Activated CD8-positive, alpha-beta memory T cell treated with anti-CD3 and anti-CD28 coated beads for 4 hours (primary cell): Measurements from ENCODE around the gene RBM19.
"Not testable (repeated sequence)": the region's sequence is repeated elsewhere in the genome, so short reads cannot be mapped to it uniquely, and the experiment has no call there.

Experiments
- DNase-seq, 2 donors: peaks; one replicate each; pipeline ENCODE4 v3.0.0-alpha.2; 2020; ENCODE audit warnings: low read depth in 2 of 2

The RBM19 gene

DNA sequence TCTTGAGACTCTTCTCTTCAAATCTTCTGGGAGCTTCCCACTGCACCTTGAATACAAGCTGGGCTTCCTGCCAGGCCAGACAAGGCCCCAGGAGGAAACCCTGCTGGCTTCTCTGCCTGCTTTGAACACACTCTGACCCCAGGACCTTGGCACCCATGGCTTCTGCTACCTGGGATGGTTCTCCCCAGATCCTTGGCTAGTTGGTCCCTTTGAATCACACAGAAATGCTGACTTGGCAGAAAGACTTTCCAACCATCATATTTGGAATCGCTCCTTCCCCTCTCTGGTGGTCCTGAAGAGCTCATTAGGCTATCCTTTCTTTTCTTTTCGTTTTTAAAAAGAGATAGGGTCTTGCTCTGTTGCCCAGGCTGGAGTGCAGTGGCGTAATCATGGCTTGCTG lies 132.7 kb downstream of the RBM19 start:
- DNase-seq = no peak

DNA sequence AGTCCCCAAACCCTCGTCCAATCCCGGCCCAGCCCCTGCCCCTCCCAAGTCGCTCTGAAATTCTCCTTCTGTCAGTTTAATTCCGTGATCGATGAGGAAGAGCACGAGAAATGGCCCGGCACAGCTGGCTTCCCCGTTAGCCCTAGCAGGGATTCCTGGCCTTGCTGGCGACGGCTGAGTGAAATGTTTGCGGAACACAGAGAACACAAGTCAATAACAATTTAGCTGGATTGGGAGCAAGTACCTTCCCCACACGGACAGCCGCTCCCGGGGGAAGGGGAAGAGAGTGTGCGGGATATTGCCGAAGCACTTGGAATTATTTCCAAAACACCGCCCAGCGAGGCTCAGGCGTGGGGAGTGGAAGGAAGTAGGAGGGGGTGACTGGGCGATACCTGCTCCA lies 134.6 kb downstream of the RBM19 start:
- no peak for DNase-seq

DNA sequence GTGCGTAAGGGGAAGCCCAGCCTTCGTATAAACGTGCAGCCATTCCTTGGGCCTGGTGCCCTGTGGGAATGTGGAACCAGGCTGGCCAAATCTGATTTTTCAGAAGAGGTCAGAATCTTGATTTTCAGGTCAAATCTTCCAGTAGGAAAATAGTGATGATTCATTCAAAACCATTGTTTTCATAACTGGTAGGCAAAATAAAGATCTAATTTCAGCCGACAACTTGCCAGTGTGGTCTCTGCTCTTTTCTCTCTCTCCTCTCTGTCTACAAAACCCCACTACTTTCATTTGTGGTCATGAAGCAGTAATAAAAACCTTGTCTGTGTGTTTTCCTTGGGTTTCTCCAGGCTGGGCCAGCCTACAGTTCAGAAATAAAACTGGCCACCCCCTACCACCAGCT lies 135.1 kb downstream of the RBM19 start:
- no peak for DNase-seq

DNA sequence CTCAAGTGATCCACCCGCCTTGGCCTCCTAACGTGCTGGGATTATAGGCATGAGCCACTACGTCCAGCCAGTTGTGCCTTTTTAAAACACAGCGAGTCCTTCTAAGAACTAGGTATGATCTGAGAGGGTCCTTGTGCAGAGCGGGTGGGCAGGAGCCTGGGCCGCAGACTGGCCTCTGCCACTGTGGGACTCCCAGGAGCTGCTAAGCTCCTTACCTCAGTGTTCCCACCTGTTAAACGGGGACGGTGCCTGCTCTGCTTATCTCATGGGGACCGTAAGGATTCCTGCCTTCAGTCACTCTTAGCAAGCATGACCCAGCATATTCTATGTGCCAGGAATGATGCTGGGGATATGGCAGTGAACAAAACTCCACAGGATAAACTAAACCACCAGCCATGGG lies 136.9 kb downstream of the RBM19 start:
- no peak for DNase-seq

DNA sequence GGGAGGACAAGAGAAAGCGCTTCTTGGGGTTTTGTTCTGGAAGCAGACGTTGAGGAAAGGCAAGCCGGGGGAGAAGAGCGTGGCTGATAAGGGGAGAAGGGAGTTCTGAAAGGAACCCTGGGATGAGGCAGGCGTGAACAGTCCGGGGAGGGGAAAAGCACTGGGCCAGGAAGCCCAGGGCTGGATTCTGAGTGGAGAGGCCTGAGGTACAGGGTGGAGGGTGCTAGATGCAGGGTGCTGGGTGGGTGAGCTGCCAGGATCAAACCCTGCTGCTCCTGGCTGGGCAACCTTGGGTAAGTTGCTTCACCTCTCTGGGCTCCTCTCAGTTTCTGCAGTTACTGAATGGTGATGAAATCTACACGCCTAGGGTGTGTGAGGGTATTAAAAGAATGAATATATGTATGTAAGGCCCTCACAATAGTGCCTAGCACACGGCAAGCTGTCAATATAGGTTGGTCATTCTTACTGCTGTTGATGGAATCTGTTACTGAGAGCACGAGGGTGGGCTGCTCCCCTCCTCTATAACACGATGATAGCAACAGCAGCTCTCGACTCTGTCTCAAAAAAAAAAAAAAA lies 138.5 kb downstream of the RBM19 start:
- DNase-seq = no peak

DNA sequence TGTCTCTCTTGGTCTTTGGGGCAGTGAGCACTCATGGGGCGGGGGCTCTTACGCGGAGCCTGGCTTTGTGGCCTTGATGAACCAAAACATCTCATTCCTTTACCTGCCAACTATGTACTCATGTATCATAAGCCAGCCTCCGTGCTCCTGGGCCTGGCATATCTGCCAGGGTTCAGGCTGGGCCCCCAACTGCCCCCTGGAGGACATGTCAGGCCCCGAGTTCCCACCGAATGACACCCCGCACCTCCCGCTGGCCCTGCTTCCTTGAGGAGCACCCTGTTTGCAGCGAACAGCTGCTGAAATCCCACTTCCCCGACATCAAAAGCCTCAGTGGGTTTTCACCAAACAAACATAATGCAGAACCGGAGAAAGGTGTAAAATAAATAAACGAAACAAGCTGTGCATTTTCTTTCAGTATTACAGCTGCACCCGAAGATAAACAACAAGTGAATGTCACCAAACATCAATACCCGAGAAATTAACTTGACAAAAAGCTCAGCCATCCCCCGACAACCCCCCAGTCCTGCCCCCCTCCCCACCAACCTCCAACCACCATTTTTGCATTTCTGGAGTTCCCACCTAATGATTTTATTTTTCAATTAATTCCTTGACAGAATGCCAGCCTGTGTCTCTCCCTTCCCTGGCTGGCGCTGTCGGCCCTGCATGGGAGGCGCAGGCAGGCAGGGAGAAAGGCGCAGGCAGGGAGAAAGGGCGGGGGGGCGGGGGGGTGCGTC lies 139.2 kb downstream of the RBM19 start:
- DNase-seq = no peak

DNA sequence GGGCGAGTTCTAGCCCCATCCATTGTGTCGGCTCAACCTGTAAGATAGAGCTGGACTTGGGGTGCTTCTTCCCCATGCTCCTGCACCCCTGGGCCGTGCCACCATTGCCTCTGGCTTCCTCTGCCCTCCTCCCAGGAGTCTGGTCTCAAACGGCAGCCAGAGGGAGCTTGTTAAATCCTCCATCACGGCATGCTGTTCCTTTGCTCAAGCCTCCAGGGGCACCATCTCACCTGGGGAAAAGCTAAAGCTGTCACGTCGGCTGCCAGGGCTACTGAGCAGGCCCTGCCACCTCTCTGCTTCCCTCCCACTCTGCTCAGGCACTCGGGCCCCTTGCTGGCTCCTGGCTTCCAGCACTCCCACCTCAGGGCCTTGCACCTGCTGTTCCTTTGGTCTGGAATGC lies 140.4 kb downstream of the RBM19 start:
- DNase-seq = no peak

DNA sequence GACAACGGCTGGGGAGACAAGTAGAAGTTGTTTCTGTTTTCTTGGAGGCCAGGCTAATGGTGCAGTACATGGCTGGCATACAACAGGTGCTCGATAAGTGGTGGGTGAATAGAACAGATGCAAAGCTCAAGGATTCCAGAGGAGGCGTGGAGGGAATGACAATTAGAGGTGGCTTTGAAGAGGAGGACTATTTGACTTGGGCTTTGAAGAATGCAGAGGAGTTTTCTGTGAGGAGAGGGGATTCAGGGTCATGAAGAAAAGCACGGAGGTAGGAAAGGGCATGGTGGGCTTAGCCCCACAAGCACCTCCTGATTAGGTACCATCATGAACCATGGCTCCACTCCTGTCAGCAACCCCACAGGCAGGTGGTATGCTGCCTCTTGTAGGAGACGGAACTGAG lies 142.3 kb downstream of the RBM19 start:
- no peak for DNase-seq

DNA sequence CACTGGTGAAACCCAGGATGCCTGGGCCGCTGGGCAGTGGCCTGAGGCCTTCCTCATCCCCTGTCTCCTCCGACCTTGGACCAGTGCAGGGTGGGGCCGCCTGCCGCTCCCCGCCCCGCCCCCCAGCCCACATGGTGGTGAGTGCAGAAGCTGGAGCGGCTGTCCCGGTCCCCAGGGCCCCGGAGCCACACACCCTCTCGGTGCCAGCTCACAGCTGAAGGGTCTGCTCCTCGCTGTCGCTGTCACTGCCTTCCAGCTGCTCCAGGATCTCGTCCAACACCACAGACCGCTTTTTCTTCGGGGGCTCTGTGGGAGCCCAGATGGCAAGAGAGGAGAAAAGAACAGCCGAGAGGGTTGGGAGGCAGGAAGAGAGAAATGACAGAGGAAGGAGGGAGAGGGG lies 143.1 kb downstream of the RBM19 start:
- DNase-seq = no peak

DNA sequence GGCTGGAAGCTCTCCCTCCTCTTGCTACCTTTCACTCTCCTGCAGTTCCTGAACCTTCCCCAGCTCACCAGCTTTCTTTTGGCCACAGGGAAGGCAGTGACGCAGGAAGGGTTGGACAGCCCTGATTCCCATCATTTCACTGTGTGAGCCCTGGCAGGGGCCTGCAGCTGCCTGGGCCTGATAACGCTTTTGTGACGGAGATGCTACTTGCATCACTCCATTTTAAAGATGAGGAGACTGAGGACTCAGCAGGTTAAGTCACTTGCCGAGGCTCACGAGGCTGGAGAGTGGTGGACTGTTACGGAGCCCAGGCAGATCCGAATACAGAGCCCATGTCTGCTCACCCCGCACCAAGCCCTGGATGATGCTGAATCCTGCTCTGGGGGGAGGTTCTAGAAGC lies 145.3 kb downstream of the RBM19 start:
- DNase-seq = no peak

DNA sequence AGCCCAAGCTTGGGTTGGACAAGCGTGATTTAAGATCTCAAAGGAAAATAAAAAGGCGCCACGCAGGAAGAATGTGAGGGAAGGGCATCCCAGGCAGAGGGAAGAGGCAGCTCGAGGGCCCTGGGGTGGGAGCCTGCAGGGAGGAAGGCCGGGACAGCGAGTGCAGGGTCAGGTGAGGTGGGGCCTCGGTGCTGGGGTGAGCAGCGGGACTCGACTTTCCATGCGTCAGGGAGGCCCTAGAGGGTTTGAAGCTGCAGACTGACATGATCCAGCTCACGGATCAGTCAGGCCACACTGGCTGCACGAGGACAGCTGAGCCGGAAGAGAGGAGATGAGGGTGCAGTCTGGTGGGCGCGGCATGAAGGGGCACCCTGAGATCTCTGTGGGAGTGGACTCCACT lies 145.8 kb downstream of the RBM19 start:
- no peak for DNase-seq

DNA sequence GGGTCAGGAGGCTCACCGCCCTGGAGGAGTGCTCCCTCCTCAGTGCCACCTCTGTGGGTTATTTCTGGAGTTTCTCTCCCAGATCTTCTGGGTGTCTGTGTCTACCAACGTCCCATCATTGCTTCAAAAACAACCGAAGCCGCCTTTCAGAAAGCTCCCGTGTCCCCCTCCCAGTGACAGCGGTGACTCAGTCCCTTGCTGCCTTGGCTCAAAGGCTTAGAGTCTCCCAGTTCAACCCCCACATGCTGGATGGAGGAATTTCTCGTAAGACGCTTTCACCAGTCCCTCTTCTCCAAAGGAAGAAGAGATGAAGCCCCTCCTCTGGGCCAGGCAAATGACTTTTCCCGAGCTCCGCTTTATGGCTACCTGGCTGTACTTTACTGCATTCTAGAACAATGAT lies 146.6 kb downstream of the RBM19 start:
- no peak for DNase-seq

DNA sequence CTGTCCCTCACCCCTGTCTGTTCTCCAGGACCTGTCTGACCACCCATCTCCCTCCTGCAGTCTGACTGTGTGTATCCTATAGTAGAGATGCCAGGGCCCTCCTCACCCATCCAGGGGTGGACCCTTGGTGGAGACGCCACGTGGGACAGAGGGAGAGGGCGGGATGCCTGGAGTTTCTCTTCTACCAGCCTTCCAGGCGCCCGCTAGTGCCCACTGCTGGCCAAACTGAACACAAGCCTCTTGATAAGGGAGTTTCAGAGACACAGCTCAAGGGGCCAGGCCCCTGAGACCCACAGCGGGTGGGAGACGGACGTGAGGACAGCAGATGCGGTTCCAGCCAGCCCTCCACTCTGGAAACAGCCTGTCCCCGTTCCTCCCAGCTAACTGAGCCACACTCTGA lies 147.3 kb downstream of the RBM19 start:
- DNase-seq = no peak

DNA sequence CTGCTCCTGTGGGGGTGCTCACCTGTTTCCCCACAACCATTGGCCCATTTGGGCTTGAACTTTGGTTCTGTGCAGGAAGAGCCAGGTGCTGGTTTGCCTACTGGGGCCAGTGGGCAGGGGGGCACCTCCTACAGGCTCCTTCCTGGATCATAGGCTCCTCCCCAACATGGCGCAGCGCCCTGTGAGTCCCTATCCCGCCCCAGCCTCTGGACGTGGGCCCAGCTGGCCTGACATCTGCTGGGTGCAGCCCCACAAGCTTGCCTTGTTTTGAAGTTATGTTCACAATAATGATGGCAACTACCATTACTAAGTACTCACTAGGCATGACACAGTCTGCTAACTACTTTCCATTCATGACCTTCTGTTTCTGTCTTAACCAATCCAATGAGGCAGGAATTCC lies 147.8 kb downstream of the RBM19 start:
- DNase-seq = no peak

DNA sequence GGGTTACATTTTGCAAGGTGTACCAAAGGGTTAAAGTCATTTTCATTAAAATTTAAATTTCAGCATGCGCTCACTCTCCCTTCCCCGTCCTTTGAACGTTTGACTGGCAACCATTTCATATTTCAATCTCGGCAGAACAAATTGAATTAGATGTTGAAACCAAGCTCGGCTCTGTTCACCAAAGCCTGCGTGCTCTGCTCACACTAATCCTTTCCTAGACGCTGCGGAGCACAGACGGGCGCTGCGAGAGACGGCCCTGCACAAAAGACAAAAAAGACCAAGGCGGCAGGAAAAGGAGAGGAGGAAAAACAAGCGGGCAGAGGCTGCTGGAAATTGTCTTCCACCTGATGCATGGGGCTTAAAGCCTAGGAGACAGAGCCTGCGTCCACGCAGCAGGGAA lies 149.3 kb downstream of the RBM19 start:
- DNase-seq = no peak

DNA sequence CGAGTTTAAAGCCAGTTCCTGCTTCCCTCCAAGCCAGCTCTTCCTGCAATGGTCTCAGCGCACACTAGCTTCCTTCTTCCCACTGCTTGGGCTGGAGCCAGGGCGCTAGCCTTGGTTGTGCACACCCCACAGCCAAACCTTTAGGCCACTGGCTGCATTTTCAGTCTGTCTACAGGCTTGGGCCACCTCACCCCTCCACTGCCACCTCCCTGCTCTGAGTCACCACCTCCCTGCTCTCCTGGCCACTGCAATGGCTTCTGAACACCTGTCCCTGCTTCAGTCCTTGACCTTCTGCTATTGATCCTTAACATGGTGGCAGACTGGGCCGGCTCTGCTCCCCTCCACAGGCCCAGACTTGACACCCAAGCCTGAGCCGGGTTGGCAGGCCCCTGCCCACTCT lies 151.1 kb downstream of the RBM19 start:
- no peak for DNase-seq

DNA sequence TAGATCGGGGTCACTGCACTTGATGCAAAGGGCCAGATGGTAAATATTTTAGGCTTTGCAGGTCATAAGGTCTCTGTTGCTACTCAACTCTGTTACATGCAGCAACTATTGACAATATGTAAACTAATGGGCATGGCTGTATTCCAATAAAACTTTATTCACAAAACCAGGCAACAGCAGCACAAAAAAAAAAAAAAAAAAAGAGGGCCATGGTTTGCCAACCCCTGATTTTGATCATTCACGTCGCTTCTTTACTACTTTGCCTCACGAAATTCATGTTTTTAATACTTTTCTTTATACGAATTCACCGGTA lies 152.9 kb downstream of the RBM19 start:
- DNase-seq = no peak

DNA sequence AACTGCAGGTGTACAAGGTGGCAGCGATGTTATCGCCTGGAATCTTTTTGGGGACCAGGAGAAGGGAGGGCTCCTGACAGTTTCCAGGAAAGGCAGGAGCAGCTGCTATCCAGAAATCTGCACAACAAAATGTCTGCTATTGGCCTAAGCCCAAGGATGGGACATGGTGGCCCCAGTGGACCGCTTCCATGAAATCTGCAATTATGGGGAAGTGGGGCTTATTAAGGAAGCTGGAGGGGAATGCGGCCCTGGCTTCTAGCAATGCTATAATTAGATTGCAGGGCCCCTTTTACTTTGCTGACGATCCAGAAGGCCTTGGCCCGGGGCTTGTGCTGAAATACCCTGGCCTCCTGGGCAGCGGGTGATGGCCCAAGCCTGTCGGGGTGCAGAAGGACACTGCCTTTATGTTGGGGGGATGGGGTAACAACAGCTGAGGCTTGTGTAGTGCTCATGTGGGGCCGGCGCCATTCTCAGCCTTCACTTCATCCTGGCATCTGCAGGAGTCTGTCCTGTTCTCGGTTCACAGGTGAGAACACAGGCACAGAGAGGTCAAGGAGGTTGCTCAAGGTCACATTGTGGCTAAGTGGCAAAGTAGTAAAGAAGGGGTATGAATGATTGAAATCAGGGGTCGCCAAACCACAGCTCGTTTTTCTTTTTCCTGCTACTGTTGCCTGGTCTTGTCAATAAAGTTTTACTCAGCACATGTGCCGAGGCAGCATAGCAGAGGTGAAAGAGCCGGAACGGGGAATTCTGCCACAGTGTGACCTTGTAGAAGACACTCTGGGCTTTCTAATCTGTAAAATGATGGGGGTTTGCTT lies 153.5 kb downstream of the RBM19 start:
- no peak for DNase-seq

DNA sequence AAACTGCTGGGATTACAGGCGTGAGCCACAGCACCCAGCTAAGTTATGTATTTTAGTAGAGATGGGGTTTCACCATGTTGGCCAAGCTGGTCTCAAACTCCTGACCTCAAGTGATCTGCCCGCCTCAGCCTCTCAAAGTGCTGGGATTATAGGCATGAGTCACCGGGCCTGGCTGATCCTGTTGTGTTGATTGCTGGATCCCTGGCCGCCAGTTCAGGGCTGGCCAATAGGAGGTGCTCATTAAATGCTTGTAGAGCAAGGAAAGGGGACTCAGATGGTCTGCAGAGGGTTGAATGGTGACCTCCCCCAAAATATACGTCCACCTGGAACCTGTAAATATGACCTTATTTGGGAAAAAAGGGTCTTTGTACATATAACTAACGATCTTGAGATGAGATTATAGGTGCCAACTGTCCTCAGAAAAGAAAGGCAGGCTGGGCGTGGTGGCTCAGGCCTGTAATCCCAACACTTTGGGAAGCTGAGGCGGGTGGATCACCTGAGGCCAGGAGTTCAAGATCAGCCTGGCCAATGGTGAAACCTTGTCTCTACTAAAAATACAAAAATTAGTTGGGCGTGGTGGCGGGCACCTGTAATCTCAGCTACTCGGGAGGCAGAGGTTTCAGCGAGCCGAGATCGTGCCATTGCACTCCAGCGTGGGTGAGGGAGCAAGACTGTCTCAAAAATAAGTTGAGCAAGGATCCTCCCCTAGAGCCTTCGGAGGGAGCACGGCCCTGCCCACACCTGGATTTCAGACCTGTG lies 156.5 kb downstream of the RBM19 start:
- DNase-seq = not testable (repeated sequence)

DNA sequence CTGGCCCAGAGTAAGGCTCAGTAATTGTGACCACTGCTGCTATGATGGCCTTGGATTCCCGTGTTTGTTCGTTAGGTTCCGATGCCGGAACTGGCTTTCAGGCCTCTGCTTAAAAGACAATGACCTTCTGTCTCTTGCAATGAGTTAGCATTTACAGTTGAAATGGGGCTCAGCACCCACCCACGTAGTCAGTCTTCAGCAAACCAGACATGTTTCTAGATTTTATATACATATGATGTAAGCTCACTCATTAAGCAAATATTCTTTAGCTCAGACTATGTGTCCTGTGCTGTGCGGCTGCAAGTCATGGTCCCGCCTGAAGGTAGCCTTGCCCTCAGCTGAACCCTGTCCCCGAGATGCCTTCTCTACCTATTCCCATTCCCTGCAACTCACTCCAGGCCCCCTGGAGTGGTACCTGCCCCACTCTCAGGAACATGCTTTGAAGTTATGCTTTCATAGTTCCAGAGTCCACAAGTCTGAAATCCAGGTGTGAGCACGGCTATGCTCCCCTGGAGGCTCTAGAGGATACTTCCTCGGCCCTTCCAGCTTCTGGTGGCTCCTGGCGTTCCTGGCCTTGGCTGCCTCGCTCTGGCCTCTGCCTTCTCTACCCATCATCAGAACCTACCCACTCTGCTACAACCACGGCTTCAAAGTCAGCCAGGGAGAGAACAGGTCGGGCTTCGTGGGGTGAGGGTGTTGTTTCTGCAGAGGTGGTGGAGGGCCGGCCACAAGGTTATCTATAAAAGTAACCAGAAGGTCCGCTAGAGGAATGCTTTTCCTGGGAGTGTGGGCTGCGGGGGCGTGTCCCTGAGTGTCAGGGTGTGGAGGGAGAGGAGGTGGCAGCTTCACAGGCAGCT lies 157.8 kb downstream of the RBM19 start:
- no peak for DNase-seq

DNA sequence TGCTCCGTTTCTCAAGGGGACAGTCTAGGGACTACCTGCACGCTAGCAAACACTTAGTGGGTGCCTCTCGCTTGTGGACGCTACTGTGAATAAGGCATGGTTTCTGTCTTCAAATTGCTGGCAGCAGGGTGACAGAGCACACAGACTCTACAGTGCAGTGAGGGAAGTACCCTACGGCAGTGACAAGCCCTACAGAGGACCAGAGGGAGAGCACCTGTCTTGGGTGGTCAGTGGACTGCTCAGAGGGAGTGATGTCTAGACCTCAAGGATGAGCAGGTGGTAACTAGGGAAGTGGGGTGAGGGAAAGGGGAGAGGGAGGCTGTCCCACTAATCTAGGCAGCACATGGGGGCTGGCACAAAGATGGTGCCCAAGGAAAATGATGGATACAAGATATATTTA lies 160.5 kb downstream of the RBM19 start:
- no peak for DNase-seq
